Measurements from ENCODE around the gene CDC20.

- no peak for TF ChIP-seq CTCF (IDR thresholded peaks at IDR 0.05; ENCODE audit: low read length)
- TF ChIP-seq EZH2 (IDR thresholded peaks at IDR 0.05; ENCODE audit: borderline replicate concordance, low read length) = no peak
Observed at GRCh38 chr1:43351421-43352350, 7.1 kb upstream of the CDC20 start.

All from OCI-LY1 (cell line).